WI38 (cell line): ENCODE measurements around the gene RAB10.

ENCODE experiments used
- H3K4me3 ChIP-seq: 2 replicates; pipeline ENCODE4 v1.5.1; 2011; ENCODE audit warnings: low read depth, mild to moderate bottlenecking, control low read depth, low read length
- CTCF ChIP-seq: IDR thresholded peaks from 2 replicates; pipeline ENCODE4 v1.5.1; 2012; ENCODE audit warnings: low read depth, mild to moderate bottlenecking, control low read depth, low read length

Gene RAB10

GRCh38 chr2:26033818-26034636, at the start of gene RAB10:
Gene RAB10 (plus strand): TSS chr2:26034084. CDS start chr2:26034609, 525 bp downstream.
- no peak for TF ChIP-seq CTCF

GRCh38 chr2:25988134-25988533, 45.8 kb upstream of the RAB10 start:
- H3K4me3 ChIP-seq: no peak overlapping the region
- TF ChIP-seq CTCF: no peak

More at GRCh38 chr2:26033818-26034636, at the start of gene RAB10:
- peak within 1 kb of the TSS; percentile 84 for H3K4me3 ChIP-seq

DNA sequence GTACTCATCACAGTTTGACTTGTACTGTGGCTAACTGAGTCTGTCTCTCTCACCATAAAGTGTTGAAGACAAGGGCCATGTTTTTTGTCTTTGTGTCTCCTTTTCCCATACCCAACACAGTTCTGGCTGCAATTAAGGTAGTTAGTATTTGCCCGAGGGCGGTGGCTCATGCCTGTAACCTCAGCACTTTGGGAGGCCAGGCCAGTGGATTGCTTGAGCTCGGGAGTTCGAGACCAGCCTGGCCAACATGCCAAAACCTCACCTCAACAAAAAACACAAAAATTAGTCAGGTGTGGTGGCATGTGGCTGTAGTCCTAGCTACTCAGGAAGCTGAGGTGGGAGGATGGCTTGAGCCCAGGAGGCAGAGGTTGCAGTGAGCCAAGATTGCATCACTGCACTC, 44.7 kb upstream of the RAB10 start:
- TF ChIP-seq CTCF: no peak
- no peak overlapping the region for H3K4me3 ChIP-seq

GRCh38 chr2:25991965-25992364, 41.9 kb upstream of the RAB10 start:
- no peak overlapping the region for H3K4me3 ChIP-seq
- no peak for TF ChIP-seq CTCF

DNA sequence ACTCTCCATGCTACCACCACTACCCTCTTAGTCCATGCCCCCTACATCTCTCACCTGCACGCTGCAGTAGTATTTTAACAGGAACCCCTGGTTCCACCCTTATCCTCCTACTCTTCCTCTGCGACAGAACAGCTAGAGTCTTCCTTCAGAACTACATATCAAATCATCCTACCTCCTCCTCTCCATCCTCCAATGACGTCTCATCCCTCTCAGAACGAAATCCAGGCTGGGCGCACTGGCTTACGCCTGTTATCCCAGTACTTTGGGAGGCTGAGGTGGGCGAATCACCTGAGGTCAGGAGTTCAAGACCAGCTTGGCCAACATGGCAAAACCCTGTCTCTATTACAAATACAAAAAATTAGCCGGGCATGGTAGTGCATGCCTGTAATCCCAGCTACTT, 41.3 kb upstream of the RAB10 start:
- TF ChIP-seq CTCF: no peak

GRCh38 chr2:25993049-25993448, 40.8 kb upstream of the RAB10 start:
- H3K4me3 ChIP-seq: no peak overlapping the region
- TF ChIP-seq CTCF: no peak

More for the DNA sequence above, 41.3 kb upstream of the RAB10 start:
- H3K4me3 ChIP-seq: no peak overlapping the region

DNA sequence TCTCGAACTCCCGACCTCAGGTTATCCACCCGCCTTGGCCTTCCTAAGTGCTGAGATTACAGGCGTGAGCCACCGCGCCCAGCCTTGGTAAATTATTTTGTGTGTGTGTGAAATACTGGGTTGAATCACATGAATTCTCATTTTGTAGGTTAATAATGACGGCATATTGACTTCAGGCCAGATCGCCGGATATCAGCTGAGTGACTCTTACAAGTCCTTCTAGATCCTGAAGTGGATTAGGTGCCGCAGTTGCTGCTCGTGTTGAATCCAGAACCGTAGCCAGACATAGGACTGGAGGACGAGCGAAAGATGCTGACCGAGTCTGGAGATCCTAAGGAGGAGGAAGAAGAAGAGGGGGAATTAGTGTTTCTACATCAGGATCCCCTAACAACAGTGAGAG, 39.4 kb upstream of the RAB10 start:
- no peak for TF ChIP-seq CTCF
- H3K4me3 ChIP-seq: no peak overlapping the region
